Measurements from ENCODE around the gene ADAMTS2.

The ADAMTS2 gene

GRCh38 chr5:179270581-179271427 is 74.5 kb downstream of the ADAMTS2 start:
- Histone ChIP-seq H3K9me3 (ENCODE audit: control extremely low read depth in 1 of 5, control insufficient read depth in 4 of 5, insufficient read depth in 2 of 5, low read depth in 1 of 5, low read length in 4 of 5) (no peaks in the 10 kb centered on the region), H3K27me3 (replicated peaks in 2 of 5; ENCODE audit: control insufficient read depth in 4 of 5, insufficient read depth in 5 of 5, low read length in 4 of 5) (peaks cover 0 to 18% (median 5%) of the 10 kb centered on the region in 5 experiments), H3K27ac (ENCODE audit: insufficient read depth in 1 of 2, low read depth in 1 of 2, low read length in 2 of 2, poor library complexity in 1 of 2, severe bottlenecking in 2 of 2) (no peak overlapping the region), H3K36me3 (ENCODE audit: control insufficient read depth in 4 of 4, insufficient read depth in 4 of 4, low read length in 3 of 4) (no peaks in the 10 kb centered on the region), H3K4me1 (ENCODE audit: control extremely low read depth in 1 of 4, control insufficient read depth in 4 of 4, insufficient read depth in 4 of 4, low read length in 3 of 4) (no peaks in the 10 kb centered on the region), H3K4me3 (ENCODE audit: control insufficient read depth in 1 of 7, extremely low read depth in 1 of 7, insufficient read depth in 4 of 7, low read depth in 2 of 7, low read length in 6 of 7) (no peak overlapping the region)
- ChIA-PET POLR2A (no interaction called here), CTCF (interaction anchor here (1.5 kb wide), 1 partner anchor 223 kb away, joined by 3 read pairs; no protein-coding TSS in a partner anchor)
- no peak for DNase-seq
- WGBS (ENCODE audit: insufficient coverage) = 92% methylated on average over 13 of the region's 15 CpGs

GRCh38 chr5:179269781-179270543 is 75.3 kb downstream of the ADAMTS2 start:
- H3K27ac ChIP-seq (ENCODE audit: insufficient read depth in 1 of 2, low read depth in 1 of 2, low read length in 2 of 2, poor library complexity in 1 of 2, severe bottlenecking in 2 of 2) = no peak overlapping the region
- POLR2A ChIA-PET = no interaction called here
- peaks cover 0 to 27% (median 5%) of the 10 kb centered on the region in 5 experiments for H3K27me3 ChIP-seq (replicated peaks in 2 of 5; ENCODE audit: control insufficient read depth in 4 of 5, insufficient read depth in 5 of 5, low read length in 4 of 5)
- H3K9me3 ChIP-seq (ENCODE audit: control extremely low read depth in 1 of 5, control insufficient read depth in 4 of 5, insufficient read depth in 2 of 5, low read depth in 1 of 5, low read length in 4 of 5) = no peaks in the 10 kb centered on the region
- DNase-seq = no peak
- CTCF ChIA-PET = interaction anchor here (1.5 kb wide), 1 partner anchor 224 kb away, joined by 3 read pairs; no protein-coding TSS in a partner anchor
- no peak overlapping the region for H3K4me3 ChIP-seq (ENCODE audit: control insufficient read depth in 1 of 7, extremely low read depth in 1 of 7, insufficient read depth in 4 of 7, low read depth in 2 of 7, low read length in 6 of 7)
- H3K36me3 ChIP-seq (ENCODE audit: control insufficient read depth in 4 of 4, insufficient read depth in 4 of 4, low read length in 3 of 4) = no peaks in the 10 kb centered on the region
- no peaks in the 10 kb centered on the region for H3K4me1 ChIP-seq (ENCODE audit: control extremely low read depth in 1 of 4, control insufficient read depth in 4 of 4, insufficient read depth in 4 of 4, low read length in 3 of 4)
- 85% methylated on average over 7 of the region's 13 CpGs for WGBS (ENCODE audit: insufficient coverage)

GRCh38 chr5:179268966-179269693 is 76.1 kb downstream of the ADAMTS2 start:
- peaks cover 0 to 35% (median 5%) of the 10 kb centered on the region in 5 experiments for H3K27me3 ChIP-seq (replicated peaks in 2 of 5; ENCODE audit: control insufficient read depth in 4 of 5, insufficient read depth in 5 of 5, low read length in 4 of 5)
- WGBS (ENCODE audit: insufficient coverage) = 96% methylated on average over 10 of the region's 12 CpGs
- H3K4me3 ChIP-seq (ENCODE audit: control insufficient read depth in 1 of 7, extremely low read depth in 1 of 7, insufficient read depth in 4 of 7, low read depth in 2 of 7, low read length in 6 of 7) = no peak overlapping the region
- H3K27ac ChIP-seq (ENCODE audit: insufficient read depth in 1 of 2, low read depth in 1 of 2, low read length in 2 of 2, poor library complexity in 1 of 2, severe bottlenecking in 2 of 2) = no peak overlapping the region
- H3K4me1 ChIP-seq (ENCODE audit: control extremely low read depth in 1 of 4, control insufficient read depth in 4 of 4, insufficient read depth in 4 of 4, low read length in 3 of 4) = no peaks in the 10 kb centered on the region
- DNase-seq = no peak
- no peaks in the 10 kb centered on the region for H3K9me3 ChIP-seq (ENCODE audit: control extremely low read depth in 1 of 5, control insufficient read depth in 4 of 5, insufficient read depth in 2 of 5, low read depth in 1 of 5, low read length in 4 of 5)
- H3K36me3 ChIP-seq (ENCODE audit: control insufficient read depth in 4 of 4, insufficient read depth in 4 of 4, low read length in 3 of 4) = no peaks in the 10 kb centered on the region
- CTCF ChIA-PET = no interaction called here
- POLR2A ChIA-PET = no interaction called here

- peaks cover 0 to 38% (median 5%) of the 10 kb centered on the region in 5 experiments for H3K27me3 ChIP-seq (replicated peaks in 2 of 5; ENCODE audit: control insufficient read depth in 4 of 5, insufficient read depth in 5 of 5, low read length in 4 of 5)
- H3K4me1 ChIP-seq (ENCODE audit: control extremely low read depth in 1 of 4, control insufficient read depth in 4 of 4, insufficient read depth in 4 of 4, low read length in 3 of 4) = no peaks in the 10 kb centered on the region
- POLR2A ChIA-PET = no interaction called here
- H3K27ac ChIP-seq (ENCODE audit: insufficient read depth in 1 of 2, low read depth in 1 of 2, low read length in 2 of 2, poor library complexity in 1 of 2, severe bottlenecking in 2 of 2) = no peak overlapping the region
- CTCF ChIA-PET = no interaction called here
- DNase-seq = no peak
- WGBS (ENCODE audit: insufficient coverage) = 92% methylated on average over 16 of the region's 16 CpGs
- no peaks in the 10 kb centered on the region for H3K9me3 ChIP-seq (ENCODE audit: control extremely low read depth in 1 of 5, control insufficient read depth in 4 of 5, insufficient read depth in 2 of 5, low read depth in 1 of 5, low read length in 4 of 5)
- no peaks in the 10 kb centered on the region for H3K36me3 ChIP-seq (ENCODE audit: control insufficient read depth in 4 of 4, insufficient read depth in 4 of 4, low read length in 3 of 4)
- H3K4me3 ChIP-seq (ENCODE audit: control insufficient read depth in 1 of 7, extremely low read depth in 1 of 7, insufficient read depth in 4 of 7, low read depth in 2 of 7, low read length in 6 of 7) = no peak overlapping the region
These were observed 76.8 kb downstream of the ADAMTS2 start for GRCh38 chr5:179268399-179268952.

GRCh38 chr5:179267671-179268083 is 77.6 kb downstream of the ADAMTS2 start:
- CTCF ChIA-PET = interaction anchor here (1.8 kb wide), 1 partner anchor 10 kb away, joined by 6 read pairs; no protein-coding TSS in a partner anchor
- H3K4me1 ChIP-seq (ENCODE audit: control extremely low read depth in 1 of 4, control insufficient read depth in 4 of 4, insufficient read depth in 4 of 4, low read length in 3 of 4) = no peaks in the 10 kb centered on the region
- H3K9me3 ChIP-seq (ENCODE audit: control extremely low read depth in 1 of 5, control insufficient read depth in 4 of 5, insufficient read depth in 2 of 5, low read depth in 1 of 5, low read length in 4 of 5) = no peaks in the 10 kb centered on the region
- H3K4me3 ChIP-seq (ENCODE audit: control insufficient read depth in 1 of 7, extremely low read depth in 1 of 7, insufficient read depth in 4 of 7, low read depth in 2 of 7, low read length in 6 of 7) = no peak overlapping the region
- H3K36me3 ChIP-seq (ENCODE audit: control insufficient read depth in 4 of 4, insufficient read depth in 4 of 4, low read length in 3 of 4) = no peaks in the 10 kb centered on the region
- DNase-seq = no peak
- H3K27ac ChIP-seq (ENCODE audit: insufficient read depth in 1 of 2, low read depth in 1 of 2, low read length in 2 of 2, poor library complexity in 1 of 2, severe bottlenecking in 2 of 2) = no peak overlapping the region
- peaks cover 0 to 41% (median 5%) of the 10 kb centered on the region in 5 experiments for H3K27me3 ChIP-seq (replicated peaks in 2 of 5; ENCODE audit: control insufficient read depth in 4 of 5, insufficient read depth in 5 of 5, low read length in 4 of 5)
- 95% methylated on average over 10 of the region's 10 CpGs for WGBS (ENCODE audit: insufficient coverage)
- POLR2A ChIA-PET = no interaction called here

GRCh38 chr5:179267071-179267670 is 78.1 kb downstream of the ADAMTS2 start:
- ChIA-PET CTCF (interaction anchor here (1.8 kb wide), 1 partner anchor 9 kb away, joined by 6 read pairs; no protein-coding TSS in a partner anchor), POLR2A (no interaction called here)
- H3K4me1 ChIP-seq (ENCODE audit: control extremely low read depth in 1 of 4, control insufficient read depth in 4 of 4, insufficient read depth in 4 of 4, low read length in 3 of 4) = no peaks in the 10 kb centered on the region
- H3K4me3 ChIP-seq (ENCODE audit: control insufficient read depth in 1 of 7, extremely low read depth in 1 of 7, insufficient read depth in 4 of 7, low read depth in 2 of 7, low read length in 6 of 7) = no peak overlapping the region
- 82% methylated on average over 13 of the region's 17 CpGs for WGBS (ENCODE audit: insufficient coverage)
- H3K9me3 ChIP-seq (ENCODE audit: control extremely low read depth in 1 of 5, control insufficient read depth in 4 of 5, insufficient read depth in 2 of 5, low read depth in 1 of 5, low read length in 4 of 5) = no peaks in the 10 kb centered on the region
- DNase-seq = no peak
- no peak overlapping the region for H3K27ac ChIP-seq (ENCODE audit: insufficient read depth in 1 of 2, low read depth in 1 of 2, low read length in 2 of 2, poor library complexity in 1 of 2, severe bottlenecking in 2 of 2)
- no peaks in the 10 kb centered on the region for H3K36me3 ChIP-seq (ENCODE audit: control insufficient read depth in 4 of 4, insufficient read depth in 4 of 4, low read length in 3 of 4)
- peaks cover 0 to 41% (median 5%) of the 10 kb centered on the region in 5 experiments for H3K27me3 ChIP-seq (replicated peaks in 2 of 5; ENCODE audit: control insufficient read depth in 4 of 5, insufficient read depth in 5 of 5, low read length in 4 of 5)

Measured in common myeloid progenitor, CD34-positive (primary cell).